NCI-H1930 (cell line): ENCODE results near the gene PID1.
"Not testable (repeated sequence)": the region's sequence is repeated elsewhere in the genome, so short reads cannot be mapped to it uniquely, and the experiment has no call there.

Source experiments
- DNase-seq, 2 experiments: peaks; one replicate each; lab custom pipeline; 2025; lab: John Stamatoyannopoulos, UW

PID1 gene

DNA sequence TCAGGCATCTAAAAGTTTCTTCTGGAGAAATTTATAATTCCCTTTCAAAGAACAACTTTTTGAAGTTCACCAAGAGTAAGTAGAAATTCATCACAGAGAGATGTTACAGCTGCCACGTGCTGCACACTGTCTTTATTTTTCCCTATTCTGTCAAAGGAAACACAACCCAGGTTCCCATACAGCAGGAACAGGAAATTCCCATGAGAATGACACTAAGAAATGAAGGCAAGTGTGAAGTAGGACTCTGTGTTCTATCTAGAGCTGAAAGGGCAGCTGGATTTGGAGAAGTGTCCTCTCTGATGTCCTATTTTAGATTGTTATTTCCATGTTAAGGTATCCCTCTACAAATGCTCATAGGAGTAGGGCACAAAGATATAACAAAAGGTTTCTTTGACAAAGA, 58.8 kb downstream of the PID1 start:
- DNase-seq: no peak

DNA sequence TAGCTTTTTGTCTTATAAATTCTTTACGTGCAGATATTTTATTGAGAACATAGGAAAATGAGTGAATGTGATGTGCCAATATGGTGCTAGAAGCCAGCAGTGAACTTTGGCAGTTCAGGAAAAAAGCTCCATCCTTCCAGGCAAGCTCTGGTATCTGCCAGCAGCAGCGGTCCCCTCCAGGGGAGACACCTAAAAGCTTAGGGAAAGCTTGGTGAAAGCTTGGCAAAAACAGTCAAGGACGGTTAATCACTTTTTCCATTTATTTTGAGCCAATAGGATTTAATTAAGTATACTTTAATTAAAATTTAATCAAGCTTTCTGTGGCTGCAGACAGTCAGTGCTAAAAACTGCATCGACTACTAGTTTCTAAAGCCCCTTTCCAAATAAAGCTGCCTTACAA, 60.4 kb downstream of the PID1 start:
- DNase-seq: no peak

DNA sequence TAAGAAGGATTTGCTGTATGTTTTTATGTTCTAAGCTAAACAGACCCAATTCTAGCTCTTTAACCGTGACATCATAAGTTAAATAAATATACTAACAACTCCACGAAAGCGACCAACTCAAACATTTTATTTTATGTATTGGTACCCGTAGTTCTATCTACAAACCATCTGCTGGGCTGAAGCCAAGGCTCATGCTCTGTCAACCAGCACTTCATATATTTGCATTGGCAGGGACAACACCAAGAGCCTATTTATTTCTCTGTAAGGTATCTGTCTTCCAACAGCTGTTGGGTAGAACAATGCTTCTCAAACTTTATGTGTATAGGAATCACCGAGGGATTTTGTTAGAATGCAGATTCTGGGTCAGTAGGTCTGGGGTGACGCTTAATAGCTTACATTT, 64.5 kb downstream of the PID1 start:
- peak in 1 of 2 experiments; percentile 37 for DNase-seq

DNA sequence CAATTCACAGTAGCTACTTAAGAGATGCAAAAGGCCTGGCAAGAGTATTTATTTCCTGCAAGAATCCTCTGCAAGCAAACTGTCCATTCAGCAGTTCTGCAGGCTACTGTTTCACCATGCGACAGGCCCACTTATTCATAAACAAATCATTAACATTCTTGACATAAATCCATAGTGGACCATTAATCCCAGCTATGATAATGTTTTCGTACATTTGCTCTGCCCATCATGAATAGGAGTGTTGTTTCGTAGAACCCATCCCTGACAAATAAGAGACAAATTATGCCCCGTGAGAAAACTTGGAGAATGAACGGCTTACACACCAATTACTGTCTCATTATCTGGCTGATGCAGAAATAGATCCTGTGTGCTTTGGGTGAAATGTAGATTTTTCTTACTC, 65.4 kb downstream of the PID1 start:
- peak in 1 of 2 experiments; percentile 49 for DNase-seq

DNA sequence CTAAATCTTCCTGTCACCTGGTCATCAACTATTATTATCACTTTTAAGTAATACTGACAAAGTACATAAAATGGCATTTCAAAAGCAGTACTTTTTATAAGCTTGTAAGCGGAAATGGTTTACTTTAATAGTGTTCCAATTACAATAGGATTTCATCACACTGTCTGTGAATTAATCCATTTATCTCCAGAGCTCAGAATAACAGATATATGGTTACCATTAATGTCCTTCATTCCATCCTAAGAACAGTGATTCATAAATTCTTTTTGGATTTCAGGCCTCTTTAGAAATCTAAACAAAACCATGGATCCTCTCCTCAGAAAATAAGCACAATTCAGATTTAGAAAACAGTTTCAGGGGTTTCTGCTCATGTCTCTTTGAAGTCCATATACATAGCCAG, 68.4 kb downstream of the PID1 start:
- DNase-seq: no peak

DNA sequence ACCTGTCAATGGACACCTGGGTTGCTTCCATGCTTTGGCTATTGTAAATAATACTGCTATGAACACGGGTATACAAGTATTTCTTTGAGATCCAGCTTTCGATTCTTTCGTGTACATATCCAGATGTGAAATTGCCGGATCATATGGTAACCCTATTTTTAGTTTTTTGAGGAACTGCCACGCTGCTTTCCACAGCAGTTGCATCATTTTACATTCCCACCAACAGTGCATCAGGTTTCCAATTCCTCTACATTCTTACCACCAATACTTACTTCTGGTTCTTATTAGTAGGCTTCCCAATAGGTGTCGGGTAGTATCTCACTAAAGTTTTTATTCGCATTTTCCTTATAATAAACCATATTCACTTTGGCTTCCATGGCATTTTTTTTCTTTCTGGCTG, 69.6 kb downstream of the PID1 start:
- no peak for DNase-seq

DNA sequence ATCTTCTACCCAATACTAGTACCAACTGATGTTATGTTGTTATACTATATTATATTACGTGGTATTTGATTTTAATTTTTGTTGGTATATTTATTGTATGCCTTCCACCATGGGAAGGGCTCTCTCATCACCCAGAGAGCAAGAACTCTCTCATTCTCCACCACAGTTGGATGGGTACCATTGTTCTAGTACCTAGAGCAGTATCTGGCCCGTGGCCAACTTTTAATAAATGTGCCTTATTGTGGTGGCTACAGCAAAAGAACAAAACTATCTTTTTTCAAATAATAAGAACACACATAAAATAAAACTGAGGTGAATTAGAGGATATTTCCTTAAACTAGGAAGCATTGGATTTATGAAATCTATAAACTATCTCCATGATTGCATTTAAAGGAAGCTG, 71.8 kb downstream of the PID1 start:
- no peak for DNase-seq

DNA sequence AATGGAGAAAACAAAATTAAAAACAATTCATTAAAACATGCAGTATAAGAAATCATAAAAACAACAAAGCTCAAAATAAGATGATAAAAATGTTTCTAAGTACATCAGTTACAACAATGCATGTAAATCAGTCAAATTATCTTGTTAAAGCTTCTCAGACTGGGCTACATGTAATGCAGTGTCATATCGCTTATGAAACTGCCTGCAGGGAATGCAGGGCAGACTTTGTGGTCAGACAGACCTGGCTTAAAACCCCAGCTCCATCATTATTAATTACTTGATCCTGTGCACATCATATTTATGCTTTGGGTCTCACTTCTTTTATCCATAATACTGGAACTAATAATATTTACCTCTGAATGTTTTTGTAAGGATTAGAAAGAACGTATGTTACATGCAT, 74.6 kb downstream of the PID1 start:
- DNase-seq: no peak

DNA sequence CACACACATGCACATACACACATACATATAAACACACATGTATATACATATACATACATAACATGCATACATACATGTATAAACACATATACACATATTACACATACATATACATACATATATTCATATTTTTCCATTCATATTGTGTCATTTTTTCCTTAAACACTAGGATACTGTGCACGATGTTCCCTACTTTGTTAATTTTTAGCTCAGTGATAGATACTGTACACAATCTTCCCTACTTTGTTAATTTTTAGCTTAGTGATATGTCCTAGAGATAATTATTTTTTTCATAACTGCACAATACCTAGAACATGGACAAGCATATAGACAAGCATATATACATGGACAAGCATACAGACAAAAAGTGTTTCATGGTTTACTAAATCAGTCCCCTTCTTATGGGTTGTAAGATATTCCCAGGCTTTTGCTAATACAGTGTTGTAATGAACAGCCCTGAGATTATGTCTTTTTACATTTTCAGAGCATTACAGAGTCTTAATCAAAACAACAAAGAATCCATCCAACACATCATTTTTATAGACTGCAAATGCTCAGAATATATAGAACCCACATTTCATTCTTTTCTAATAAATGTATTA, 75.6 kb downstream of the PID1 start:
- no peak for DNase-seq

DNA sequence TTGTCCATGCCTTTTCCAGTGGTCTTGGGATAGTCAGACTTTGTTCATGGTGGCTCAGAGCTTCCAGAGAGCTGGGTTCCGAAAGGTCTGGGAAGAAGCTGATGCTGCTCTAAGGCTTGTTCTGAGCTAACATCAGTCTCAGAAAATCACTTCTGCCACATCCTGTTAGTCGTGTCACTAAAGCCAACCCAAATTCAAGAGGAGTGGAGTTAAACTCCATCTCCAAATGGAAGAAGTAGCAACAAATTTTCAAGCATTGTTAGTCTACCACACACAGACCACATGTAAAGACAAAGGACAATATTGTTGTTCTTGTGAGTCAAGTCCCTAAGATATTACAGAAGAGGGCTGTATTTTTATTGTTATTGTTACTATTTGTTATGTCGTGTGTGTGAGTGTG, 77.8 kb downstream of the PID1 start:
- DNase-seq: no peak

DNA sequence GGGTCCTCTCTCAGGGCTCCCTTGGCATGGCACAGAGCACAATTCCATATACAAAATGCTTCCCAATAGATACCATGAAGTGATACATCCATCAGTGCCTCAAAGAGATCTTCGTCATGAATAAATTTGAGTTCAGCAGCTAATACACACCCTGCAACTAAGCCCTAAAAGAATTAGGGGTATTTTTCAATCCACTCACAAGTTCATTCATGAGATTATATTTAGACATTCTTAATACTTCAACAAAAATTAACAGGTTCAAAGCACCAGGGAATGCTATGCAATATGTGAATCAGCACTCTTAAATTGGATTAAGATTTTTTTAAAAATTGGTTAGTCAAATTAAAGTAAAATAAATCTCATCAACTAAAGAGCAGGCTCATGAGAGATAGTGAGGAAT, 79.7 kb downstream of the PID1 start:
- no peak for DNase-seq

DNA sequence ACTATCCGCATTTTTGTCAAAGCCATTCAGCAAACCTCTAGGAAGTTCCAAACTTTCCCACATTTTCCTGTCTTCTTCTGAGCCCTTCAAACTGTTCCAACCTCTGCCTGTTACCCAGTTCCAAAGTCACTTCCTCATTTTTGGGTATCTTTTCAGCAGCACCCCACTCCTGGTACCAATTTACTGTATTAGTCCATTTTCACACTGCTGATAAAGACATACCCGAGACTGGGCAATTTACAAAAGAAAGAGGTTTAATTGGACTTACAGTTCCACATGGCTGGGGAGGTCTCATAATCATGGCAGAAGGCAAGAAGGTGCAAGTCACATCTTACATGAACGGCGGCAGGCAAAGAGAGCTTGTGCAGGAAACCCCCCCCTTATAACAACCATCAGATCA, 84.0 kb downstream of the PID1 start:
- not testable (repeated sequence) for DNase-seq

DNA sequence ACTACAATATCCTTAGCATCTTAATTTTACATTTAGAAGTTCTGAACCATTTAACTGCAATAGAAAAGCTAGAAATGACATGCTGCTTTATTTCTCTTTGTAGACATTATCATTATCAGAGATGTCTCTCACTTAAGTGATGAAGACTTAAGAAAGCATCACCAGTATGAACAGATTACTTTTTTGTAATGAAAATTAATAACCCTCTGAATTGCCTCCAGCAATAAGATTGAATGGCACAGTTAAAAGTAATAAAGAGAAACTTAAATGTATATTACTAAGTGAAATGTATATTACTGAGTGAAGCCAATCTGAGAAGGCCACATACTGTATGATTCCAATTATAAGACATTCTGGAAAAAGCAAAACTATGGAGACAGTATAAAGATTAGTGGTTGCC, 89.4 kb downstream of the PID1 start:
- no peak for DNase-seq

DNA sequence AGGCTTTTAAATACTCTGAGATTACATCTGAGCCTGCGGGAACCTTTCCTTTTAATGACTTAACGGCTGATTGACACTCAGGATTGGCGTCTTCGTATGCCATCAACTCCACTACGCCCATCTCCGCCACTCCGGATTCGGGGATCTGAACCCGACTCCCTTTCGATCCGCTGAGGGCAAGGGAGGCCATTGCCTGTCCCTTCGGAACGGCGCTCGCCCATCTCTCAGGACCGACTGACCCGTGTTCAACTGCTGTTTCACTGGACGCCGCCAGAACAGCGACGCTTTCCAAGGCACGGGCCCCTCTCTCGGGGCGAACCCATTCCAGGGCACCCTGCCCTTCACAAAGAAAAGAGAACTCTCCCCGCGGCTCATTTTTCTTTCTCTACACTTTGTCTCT, 90.4 kb downstream of the PID1 start:
- no peak for DNase-seq

DNA sequence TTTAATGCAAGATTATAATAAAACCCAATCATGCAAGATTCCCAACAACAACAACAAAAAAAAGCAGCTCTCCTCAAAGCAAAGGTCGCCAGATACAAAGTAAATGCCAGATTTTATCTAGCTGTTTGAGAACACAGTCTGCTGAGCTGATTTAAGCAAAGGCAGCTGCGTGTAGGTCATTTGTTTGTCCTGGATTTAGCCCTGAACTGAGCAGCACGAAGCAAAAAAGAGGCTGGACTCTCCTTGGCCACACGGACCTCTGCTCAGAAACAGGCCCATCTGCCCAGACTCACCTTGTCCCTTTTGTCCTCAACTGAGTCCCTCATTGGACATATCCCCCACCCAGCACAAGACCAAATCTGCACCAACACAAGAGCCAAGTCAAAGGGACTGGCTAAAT, 91.5 kb downstream of the PID1 start:
- no peak for DNase-seq

DNA sequence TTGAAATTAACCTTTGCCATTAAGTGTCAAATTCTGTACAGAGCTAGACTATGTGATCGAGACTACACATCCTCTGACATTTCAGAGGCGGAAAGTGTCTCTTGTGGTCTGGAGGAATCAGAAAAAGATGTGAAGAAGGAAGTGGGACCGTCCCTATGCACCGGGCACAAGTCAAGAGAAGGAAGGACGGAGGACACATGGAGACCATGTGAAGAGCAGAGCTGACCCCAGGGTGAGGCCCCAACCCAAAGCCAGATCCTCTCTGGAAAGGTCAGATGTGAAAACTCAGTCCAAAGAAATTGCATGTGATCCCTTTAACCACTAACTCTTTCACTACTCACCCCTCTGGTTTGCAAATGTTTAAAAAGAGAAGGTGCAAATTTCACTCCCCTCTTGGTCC, 92.4 kb downstream of the PID1 start:
- DNase-seq: no peak

DNA sequence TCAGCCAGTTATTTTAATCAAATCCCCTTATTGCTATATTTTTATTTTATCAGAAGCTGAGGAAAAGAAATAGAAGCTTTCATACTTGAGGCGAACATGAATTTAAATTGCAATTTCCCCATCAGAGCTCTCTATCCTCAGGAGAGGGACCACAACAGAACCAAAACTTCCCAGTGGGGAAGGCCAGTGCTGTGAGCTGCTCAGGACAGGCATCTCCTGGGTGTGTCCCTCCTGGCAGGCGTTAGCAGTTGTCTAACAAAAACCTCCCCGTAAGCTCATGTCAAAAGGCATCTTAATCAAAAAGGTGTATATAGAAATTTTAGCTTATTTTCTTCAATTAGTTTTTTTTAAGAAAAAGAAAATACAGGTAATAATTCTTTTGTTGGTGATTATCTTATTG, 93.0 kb downstream of the PID1 start:
- DNase-seq: no peak

DNA sequence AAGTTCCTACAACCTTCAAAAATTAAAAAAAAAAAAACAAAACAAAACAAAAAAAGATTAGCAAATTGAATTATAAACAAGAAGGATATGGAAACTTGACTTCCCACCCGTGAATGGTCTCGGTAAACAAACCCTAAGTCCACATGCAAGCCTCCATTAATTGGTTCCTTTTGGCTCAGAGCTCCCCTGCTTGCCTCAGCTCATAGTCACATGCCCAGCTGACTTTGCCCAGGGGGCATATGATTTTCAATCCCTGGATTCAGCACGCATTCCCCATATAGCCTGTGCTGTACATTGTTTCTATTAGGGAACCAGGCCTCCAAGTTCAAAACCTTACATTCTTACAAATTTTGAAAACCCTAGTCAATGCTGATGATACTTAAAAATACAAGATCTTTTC, 95.0 kb downstream of the PID1 start:
- no peak for DNase-seq

DNA sequence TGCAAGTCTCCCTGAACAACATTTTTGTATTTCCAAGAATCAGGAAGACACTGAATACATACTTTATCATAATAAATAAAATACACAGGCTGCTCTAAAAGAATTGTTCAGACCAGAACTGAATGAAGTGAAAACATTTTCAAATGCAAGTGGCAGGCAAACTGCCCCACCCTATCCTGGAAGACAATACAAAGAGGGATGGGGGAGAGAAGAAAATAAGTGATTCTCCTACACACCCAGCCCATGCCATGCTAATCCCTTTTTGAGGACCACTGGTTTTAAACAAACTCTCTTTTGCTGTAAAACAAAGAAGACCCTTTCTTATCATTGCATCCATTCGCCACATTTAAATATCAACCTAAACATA, 95.6 kb downstream of the PID1 start:
- no peak for DNase-seq

DNA sequence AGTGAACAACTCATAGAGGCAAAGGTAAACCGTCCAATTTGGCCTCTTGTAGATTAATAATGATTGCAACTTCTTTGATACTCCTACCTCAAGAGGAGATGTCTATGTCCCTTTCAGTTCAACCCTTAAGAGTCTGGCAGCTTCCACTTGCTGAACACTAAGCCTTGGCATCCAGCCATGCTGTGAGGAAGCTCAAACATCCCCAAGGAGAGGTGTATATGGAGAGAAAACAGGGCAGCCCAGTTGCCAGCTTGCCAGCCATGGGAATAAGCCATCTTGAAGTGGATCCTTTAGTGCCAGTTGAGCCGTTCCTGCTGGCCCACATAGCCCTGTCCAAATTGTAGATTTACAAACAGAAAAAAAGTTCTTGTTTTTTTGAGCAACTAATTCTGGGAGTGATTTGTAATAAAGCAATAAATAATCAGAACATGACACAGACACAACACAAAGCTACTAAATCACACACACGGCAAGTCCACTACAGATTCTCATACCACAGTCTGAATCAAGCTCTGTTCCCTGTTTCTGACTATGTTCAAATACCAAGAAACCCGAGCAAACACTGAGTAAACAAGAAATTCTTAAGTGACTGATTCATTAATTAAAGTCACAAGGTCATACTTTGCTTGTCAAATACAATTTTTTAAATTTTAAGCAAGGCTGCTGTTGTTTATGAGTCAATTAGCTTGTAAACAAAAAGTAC, 96.1 kb downstream of the PID1 start:
- DNase-seq: no peak

DNA sequence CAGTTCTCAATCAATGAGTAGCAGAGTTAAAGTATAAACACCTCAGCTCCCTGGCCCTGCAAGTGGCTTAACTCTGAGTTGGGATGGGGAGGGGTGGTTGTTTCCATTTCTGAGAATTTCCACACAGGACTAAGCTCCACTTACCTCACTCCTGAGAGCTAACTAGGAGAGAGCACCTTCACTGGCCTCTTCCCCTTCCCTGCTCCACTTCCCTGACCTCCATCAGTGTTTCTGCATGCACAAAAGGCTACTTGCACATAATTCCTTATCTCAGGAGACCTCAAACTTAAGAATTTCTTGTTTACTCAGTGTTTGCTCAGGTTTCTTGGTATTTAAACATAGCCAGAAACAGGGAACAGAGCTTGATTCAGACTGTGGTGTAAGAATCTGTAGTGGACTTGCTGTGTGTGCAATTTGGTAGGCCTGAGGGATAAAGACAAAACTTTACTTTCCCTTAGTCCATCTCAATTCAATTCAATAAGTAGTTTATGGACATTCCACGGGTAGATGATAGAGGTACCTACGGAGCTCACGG, 97.2 kb downstream of the PID1 start:
- DNase-seq: no peak

DNA sequence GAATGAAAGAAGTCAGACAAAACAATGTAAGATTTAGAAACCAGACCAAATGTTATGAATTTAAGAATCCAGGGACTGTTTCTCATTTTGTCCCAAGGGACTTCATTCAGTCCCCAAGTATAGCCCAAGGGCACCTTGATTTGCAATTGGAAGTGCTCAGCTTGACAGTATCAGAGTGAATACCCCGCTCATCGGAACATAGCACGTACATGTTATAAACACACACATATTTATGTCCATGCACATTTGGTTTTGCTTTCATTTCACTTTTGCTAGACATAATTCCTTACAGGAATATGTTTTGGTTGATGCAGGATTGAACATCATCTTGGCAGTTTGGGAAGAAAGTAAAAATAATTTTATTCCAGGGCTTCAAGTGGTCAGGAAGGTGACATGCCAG, 100.2 kb downstream of the PID1 start:
- DNase-seq: no peak

DNA sequence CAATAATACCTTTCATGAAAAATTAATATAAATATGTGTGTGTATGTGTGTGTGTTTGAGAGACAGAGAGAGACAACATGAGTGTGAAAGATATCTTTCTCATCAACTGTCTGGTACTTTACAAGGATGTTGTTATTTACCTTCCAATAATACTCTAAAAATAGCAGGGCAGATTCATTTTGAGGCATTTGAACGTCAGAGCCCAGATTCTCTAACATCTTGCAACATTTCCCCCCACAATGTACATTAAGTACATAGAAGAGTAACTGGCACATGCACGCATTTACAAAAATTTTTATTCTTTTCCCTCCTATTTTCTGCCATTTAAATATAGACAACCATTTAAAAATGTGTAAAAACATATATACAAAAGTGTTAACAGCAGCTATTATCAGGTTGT, 100.9 kb downstream of the PID1 start:
- DNase-seq: no peak

DNA sequence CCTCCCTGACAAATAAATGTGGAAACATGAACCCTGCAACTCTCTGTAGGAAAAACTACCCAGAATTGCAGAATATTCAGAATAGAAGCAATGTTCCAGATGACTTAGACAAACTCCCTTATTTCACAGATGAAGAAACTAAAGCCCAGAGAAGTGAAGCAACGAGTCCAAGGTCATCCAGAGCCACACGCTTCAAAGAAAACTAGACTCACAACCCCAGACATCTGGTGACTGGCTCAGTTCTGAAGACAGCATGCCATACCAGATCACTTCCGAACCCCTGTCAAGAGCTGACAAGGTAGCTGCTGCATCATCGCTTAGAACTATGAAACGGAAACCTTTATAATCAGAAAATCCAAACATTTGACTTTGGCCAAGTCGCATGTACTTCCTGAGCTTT, 101.3 kb downstream of the PID1 start:
- no peak for DNase-seq
